NT2/D1 (cell line): Measurements from ENCODE around the gene SMIM29.
"Not testable (repeated sequence)": the region's sequence is repeated elsewhere in the genome, so short reads cannot be mapped to it uniquely, and the experiment has no call there.

ENCODE experiments used
- DNase-seq: peaks from one replicate; pipeline ENCODE4 v3.0.0-alpha.2; 2011; ENCODE audit warnings: low read depth, low spot score
- H3K27me3 ChIP-seq: 2 replicates; pipeline ENCODE4 v1.6.0; 2011; ENCODE audit warnings: mild to moderate bottlenecking; ENCODE audit not compliant: insufficient read length, insufficient read depth
- H3K36me3 ChIP-seq: 2 replicates; pipeline ENCODE4 v1.6.1; 2011; ENCODE audit warnings: mild to moderate bottlenecking, low read length, mixed read lengths; ENCODE audit not compliant: insufficient read depth, insufficient read length
- H3K4me1 ChIP-seq: 2 replicates; pipeline ENCODE4 v1.5.1; 2011; ENCODE audit not compliant: insufficient read depth, insufficient read length
- H3K4me3 ChIP-seq: 2 replicates; pipeline ENCODE4 v1.5.1; 2011; ENCODE audit warnings: low read depth; ENCODE audit not compliant: insufficient read length
- H3K9ac ChIP-seq: 2 replicates; pipeline ENCODE4 v1.6.0; 2011; ENCODE audit warnings: low read depth; ENCODE audit not compliant: insufficient read length
- H3K9me3 ChIP-seq: 2 replicates; pipeline ENCODE4 v1.5.1; 2011; ENCODE audit warnings: mild to moderate bottlenecking, low read length; ENCODE audit not compliant: insufficient read depth
- SUZ12 ChIP-seq: IDR thresholded peaks from 2 replicates; pipeline ENCODE4 v1.6.1; 2011; ENCODE audit not compliant: insufficient read length, insufficient read depth; ENCODE audit errors: extremely low read depth
- YY1 ChIP-seq: IDR thresholded peaks from 2 replicates; pipeline ENCODE4 v1.6.1; 2011; ENCODE audit not compliant: insufficient read length, insufficient read depth
- ZNF274 ChIP-seq: IDR thresholded peaks from 2 replicates; pipeline ENCODE4 v1.6.1; 2011; ENCODE audit warnings: mild to moderate bottlenecking, low read depth, low read length

SMIM29 gene

GRCh38 chr6:34276191-34276590, 27.4 kb upstream of the SMIM29 start:
- Histone ChIP-seq H3K9ac (no peak overlapping the region), H3K9me3 (no peaks in the 10 kb centered on the region), H3K36me3 (peaks cover 10% of the 10 kb centered on the region), H3K27me3 (no peaks in the 10 kb centered on the region), H3K4me1 (peaks cover 2% of the 10 kb centered on the region), H3K4me3 (no peak overlapping the region)
- TF ChIP-seq YY1 = no peak
- no peak for TF ChIP-seq SUZ12
- no peak for TF ChIP-seq ZNF274
- DNase-seq = no peak

- peaks cover 9% of the 10 kb centered on the region for H3K36me3 ChIP-seq
- H3K9me3 ChIP-seq = no peaks in the 10 kb centered on the region
- H3K27me3 ChIP-seq = no peaks in the 10 kb centered on the region
- H3K9ac ChIP-seq = no peak overlapping the region
- no peak for TF ChIP-seq YY1
- TF ChIP-seq ZNF274 = no peak
- no peak for TF ChIP-seq SUZ12
- no peak overlapping the region for H3K4me3 ChIP-seq
- DNase-seq = no peak
- peaks cover 2% of the 10 kb centered on the region for H3K4me1 ChIP-seq
These were observed 26.5 kb upstream of the SMIM29 start for GRCh38 chr6:34275128-34275804.

GRCh38 chr6:34274129-34274528, 25.3 kb upstream of the SMIM29 start:
- H3K4me1 ChIP-seq = peaks cover 2% of the 10 kb centered on the region
- TF ChIP-seq SUZ12 (no peak), ZNF274 (no peak), YY1 (no peak)
- no peaks in the 10 kb centered on the region for H3K9me3 ChIP-seq
- no peak for DNase-seq
- H3K9ac ChIP-seq = no peak overlapping the region
- no peak overlapping the region for H3K4me3 ChIP-seq
- no peaks in the 10 kb centered on the region for H3K27me3 ChIP-seq
- H3K36me3 ChIP-seq = no peaks in the 10 kb centered on the region

- DNase-seq = no peak
- Histone ChIP-seq H3K9ac (no peak overlapping the region), H3K9me3 (no peaks in the 10 kb centered on the region), H3K36me3 (no peaks in the 10 kb centered on the region), H3K4me1 (peaks cover 2% of the 10 kb centered on the region), H3K27me3 (no peaks in the 10 kb centered on the region), H3K4me3 (no peak overlapping the region)
- TF ChIP-seq YY1 = no peak
- no peak for TF ChIP-seq SUZ12
- no peak for TF ChIP-seq ZNF274
These were observed 24.5 kb upstream of the SMIM29 start for GRCh38 chr6:34273242-34273805.

GRCh38 chr6:34272013-34272926, 23.5 kb upstream of the SMIM29 start:
- Histone ChIP-seq H3K27me3 (no peaks in the 10 kb centered on the region), H3K36me3 (no peaks in the 10 kb centered on the region), H3K4me3 (no peak overlapping the region), H3K9ac (no peak overlapping the region), H3K9me3 (no peaks in the 10 kb centered on the region), H3K4me1 (peaks cover 2% of the 10 kb centered on the region)
- DNase-seq = no peak
- no peak for TF ChIP-seq ZNF274
- TF ChIP-seq YY1 = no peak
- TF ChIP-seq SUZ12 = no peak

- DNase-seq, H3K9me3 ChIP-seq: not testable (repeated sequence)
These were observed 21.0 kb upstream of the SMIM29 start for GRCh38 chr6:34269658-34270341.

GRCh38 chr6:34269132-34269531, 20.3 kb upstream of the SMIM29 start:
- not testable (repeated sequence) for H3K9me3 ChIP-seq, H3K4me1 ChIP-seq, H3K4me3 ChIP-seq, DNase-seq, H3K9ac ChIP-seq, H3K27me3 ChIP-seq, H3K36me3 ChIP-seq

More at GRCh38 chr6:34269658-34270341, 21.0 kb upstream of the SMIM29 start:
- not testable (repeated sequence) for H3K9ac ChIP-seq, H3K36me3 ChIP-seq, H3K27me3 ChIP-seq, H3K4me1 ChIP-seq, H3K4me3 ChIP-seq
